ENCODE measurements around the gene MPP3.
A peak's percentile ranks its signal among the peaks of the same experiment; 100 is the strongest.

Gene MPP3

DNA sequence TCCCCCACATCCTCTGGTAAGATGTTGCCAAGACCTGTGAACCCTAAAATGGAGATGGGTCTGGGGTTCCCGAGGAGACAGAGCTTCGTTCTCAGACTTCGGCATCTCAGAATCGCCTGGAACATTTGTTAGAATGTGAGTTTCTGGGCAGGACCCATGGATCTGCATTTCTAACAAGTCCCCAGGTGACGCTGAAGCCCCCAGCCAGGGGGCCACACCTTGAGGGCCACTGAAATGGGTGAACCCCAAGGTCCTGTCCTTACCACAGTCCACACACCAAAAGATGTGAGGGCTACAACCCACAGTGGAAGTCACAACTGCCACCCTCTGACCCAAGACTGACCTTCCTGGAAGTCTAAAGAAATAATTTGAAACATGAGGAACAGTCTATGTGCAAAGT lies 14.0 kb downstream of the MPP3 start:
- no peaks in the 10 kb centered on the region for H3K27me3 ChIP-seq (replicated peaks)
- no peak overlapping the region for H3K27ac ChIP-seq
- in situ Hi-C loops (cut with HindIII; ENCODE audit: low pct_ligation_motif_present, low sequenced_read_pairs), result no loop called here
- TF ChIP-seq, protein P1, sequence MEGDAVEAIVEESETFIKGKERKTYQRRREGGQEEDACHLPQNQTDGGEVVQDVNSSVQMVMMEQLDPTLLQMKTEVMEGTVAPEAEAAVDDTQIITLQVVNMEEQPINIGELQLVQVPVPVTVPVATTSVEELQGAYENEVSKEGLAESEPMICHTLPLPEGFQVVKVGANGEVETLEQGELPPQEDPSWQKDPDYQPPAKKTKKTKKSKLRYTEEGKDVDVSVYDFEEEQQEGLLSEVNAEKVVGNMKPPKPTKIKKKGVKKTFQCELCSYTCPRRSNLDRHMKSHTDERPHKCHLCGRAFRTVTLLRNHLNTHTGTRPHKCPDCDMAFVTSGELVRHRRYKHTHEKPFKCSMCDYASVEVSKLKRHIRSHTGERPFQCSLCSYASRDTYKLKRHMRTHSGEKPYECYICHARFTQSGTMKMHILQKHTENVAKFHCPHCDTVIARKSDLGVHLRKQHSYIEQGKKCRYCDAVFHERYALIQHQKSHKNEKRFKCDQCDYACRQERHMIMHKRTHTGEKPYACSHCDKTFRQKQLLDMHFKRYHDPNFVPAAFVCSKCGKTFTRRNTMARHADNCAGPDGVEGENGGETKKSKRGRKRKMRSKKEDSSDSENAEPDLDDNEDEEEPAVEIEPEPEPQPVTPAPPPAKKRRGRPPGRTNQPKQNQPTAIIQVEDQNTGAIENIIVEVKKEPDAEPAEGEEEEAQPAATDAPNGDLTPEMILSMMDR (IDR thresholded peaks at IDR 0.05; ENCODE audit: low read depth, low read length, missing control alignments), result no peak
- no peak for DNase-seq
- peaks cover 28% of the 10 kb centered on the region for H3K36me3 ChIP-seq (replicated peaks)
- H3K4me3 ChIP-seq (ENCODE audit: low read depth, low read length), result no peak overlapping the region

DNA sequence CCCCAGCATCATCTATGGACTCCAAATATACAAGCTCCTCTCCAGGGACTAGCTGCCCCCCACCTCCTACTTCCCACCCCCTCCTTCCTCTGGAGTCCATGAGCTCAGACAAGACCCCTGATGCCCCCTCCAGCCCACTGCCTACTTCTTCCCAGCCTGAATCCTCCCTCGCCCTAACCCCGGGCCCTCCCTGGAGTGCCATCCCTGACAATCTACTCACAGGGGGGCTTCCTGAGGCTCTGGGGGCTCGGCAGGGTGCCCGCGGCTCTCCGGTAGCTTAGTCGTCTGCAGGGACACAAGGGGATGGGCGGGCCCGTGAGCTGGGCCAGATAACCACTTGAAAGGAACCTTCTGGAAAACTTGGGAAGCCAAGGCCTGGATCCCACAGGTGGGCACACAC lies 15.1 kb downstream of the MPP3 start:
- in situ Hi-C loops (cut with HindIII; ENCODE audit: low pct_ligation_motif_present, low sequenced_read_pairs), result no loop called here
- no peak for DNase-seq
- TF ChIP-seq, protein P1 (IDR thresholded peaks at IDR 0.05; ENCODE audit: low read depth, low read length, missing control alignments), result no peak
- H3K36me3 ChIP-seq (replicated peaks), result peaks cover 30% of the 10 kb centered on the region
- H3K27me3 ChIP-seq (replicated peaks), result no peaks in the 10 kb centered on the region
- H3K4me3 ChIP-seq (ENCODE audit: low read depth, low read length), result no peak overlapping the region
- no peak overlapping the region for H3K27ac ChIP-seq

DNA sequence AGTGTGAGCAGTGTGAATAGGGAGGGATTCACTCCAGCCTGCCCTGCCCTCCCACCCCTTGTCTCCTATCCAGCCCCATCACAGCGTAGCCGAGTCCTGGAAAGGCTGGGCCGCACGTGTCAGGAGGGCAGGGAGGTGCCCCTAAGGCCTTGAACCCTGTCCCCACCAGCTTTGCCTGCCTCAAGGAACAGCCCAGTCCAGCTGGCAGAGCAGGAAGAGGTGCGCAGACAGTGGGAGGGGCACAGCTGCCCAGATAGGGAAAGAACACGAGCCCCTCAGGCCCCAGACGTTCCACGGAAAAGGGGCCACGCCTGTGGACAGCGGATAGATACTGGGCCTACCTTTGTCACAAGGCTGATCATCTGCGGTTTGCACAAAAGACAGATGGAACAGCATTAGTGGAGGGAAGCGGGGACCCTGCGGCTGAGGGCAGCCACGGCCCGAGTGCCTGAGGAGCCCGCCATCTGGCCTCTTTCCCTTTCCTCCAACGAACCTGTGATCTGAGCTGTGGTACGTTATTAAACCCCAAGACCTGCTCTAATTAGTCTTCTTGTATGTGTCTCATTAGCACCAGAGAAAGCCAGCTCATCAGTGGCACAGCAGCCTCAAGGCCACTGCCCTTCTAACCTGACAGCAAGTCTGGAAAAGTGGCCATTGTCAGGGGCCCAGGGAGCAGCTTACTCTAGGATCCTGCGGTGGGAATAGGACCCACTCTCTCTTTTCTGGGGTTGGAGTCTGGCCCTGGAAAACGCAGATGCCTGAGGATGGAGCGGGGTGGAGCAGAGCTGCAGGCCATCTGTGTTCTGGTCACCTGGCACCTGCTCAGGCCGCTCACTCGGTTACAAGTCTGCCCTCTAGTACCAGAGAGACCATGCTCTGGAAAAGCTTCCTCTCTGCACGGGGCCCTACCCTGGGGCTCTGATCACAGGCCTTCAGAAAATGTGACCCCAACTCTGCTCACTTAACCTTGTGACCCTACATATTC lies 16.3 kb downstream of the MPP3 start:
- TF ChIP-seq, protein P1 (IDR thresholded peaks at IDR 0.05; ENCODE audit: low read depth, low read length, missing control alignments), result no peak
- no peaks in the 10 kb centered on the region for H3K27me3 ChIP-seq (replicated peaks)
- DNase-seq, result no peak
- in situ Hi-C loops (cut with HindIII; ENCODE audit: low pct_ligation_motif_present, low sequenced_read_pairs), result no loop called here
- H3K36me3 ChIP-seq (replicated peaks), result peaks cover 31% of the 10 kb centered on the region
- no peak overlapping the region for H3K4me3 ChIP-seq (ENCODE audit: low read depth, low read length)
- H3K27ac ChIP-seq, result no peak overlapping the region

DNA sequence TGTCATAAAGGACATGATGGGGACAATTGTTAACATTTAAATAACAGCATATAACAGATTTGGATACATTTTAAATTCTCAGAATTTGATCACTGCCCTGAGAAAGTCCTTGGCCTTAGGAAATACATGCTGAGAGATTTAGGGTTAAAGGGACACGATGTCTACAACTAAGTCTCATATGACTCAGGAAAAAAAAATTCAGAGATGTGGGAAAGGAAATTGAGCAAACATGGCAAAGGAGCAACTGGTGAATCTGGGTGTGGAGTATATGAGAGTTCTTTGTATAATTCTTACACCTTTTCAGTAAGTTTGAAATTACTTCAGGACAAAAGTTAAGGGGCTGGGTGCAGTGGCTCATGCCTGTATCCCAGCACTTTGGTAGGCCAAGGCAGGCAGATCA lies 18.2 kb downstream of the MPP3 start:
- peak; percentile 48 for DNase-seq
- Histone ChIP-seq H3K27me3 (replicated peaks) (no peaks in the 10 kb centered on the region), H3K27ac (peak overlapping the region; percentile 82), H3K4me3 (ENCODE audit: low read depth, low read length) (no peak overlapping the region), H3K36me3 (replicated peaks) (peaks cover 26% of the 10 kb centered on the region)
- TF ChIP-seq, protein P1 (IDR thresholded peaks at IDR 0.05; ENCODE audit: low read depth, low read length, missing control alignments), result no peak
- in situ Hi-C loops (cut with HindIII; ENCODE audit: low pct_ligation_motif_present, low sequenced_read_pairs), result no loop called here

DNA sequence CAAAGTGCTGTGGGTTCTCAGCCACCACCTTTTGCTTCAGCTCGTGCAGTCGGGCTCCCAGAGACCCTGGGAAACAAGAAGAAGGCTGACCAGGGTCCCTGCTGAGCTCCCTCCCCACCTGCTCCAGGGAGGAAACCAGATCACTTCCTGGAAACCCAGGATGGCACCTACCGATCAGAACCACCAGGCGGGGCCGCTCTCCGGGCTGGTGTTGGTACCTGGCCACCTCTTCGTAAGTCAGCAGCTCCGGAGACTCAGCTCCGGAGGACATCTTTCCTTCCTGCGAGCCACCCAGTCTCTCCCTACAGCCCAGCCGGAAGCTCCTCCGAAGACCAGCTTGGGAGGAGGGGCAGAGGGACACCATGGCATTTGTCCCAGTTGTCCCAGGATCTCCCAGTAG lies 18.9 kb downstream of the MPP3 start:
- no peaks in the 10 kb centered on the region for H3K27me3 ChIP-seq (replicated peaks)
- TF ChIP-seq, protein P1 (IDR thresholded peaks at IDR 0.05; ENCODE audit: low read depth, low read length, missing control alignments), result peak; percentile 10
- no peak for DNase-seq
- H3K4me3 ChIP-seq (ENCODE audit: low read depth, low read length), result no peak overlapping the region
- peaks cover 29% of the 10 kb centered on the region for H3K36me3 ChIP-seq (replicated peaks)
- H3K27ac ChIP-seq, result peak overlapping the region; percentile 82
- in situ Hi-C loops (cut with HindIII; ENCODE audit: low pct_ligation_motif_present, low sequenced_read_pairs), result no loop called here
